ENCODE measurements around the gene ERVK3-1.

GRCh38 chr19:58315580-58315979, 10.4 kb downstream of the ERVK3-1 start:
- TF ChIP-seq POLR2AphosphoS5 (IDR thresholded peaks at IDR 0.05; ENCODE audit: low read depth, low read length) (no peak), TAF1 (IDR thresholded peaks at IDR 0.05; ENCODE audit: borderline replicate concordance, low read depth, low read length) (no peak), POLR2A (IDR thresholded peaks at IDR 0.05; ENCODE audit: low read depth, low read length) (0 out of 2 replicates have a peak, but pooled peaks have one; percentile 6)

Data from GM12892 (cell line).